ENCODE measurements around the gene RPH3AL.

Gene RPH3AL

GRCh38 chr17:313911-314613, 38.5 kb downstream of the RPH3AL start:
- no peak for DNase-seq

DNA sequence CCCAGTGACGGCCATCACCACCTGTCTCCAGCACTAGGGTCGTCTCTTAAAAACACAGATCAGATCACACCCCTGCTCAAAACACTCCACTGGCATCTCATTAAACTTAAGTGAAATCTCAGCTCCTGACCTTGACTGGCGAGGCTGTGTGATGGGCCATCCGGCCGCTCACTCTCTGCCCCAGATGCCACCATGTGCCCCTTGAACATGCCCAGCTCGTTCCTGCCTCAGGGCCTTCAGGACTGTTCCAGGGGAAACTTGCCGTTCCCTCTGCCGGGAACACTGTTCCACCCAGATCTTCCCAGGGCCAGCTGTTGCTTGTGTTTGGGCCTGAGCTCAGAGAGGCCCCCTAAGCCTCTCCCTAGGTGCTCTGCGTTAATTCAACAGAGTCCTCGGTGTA, 39.4 kb downstream of the RPH3AL start:
- no peak for DNase-seq

DNA sequence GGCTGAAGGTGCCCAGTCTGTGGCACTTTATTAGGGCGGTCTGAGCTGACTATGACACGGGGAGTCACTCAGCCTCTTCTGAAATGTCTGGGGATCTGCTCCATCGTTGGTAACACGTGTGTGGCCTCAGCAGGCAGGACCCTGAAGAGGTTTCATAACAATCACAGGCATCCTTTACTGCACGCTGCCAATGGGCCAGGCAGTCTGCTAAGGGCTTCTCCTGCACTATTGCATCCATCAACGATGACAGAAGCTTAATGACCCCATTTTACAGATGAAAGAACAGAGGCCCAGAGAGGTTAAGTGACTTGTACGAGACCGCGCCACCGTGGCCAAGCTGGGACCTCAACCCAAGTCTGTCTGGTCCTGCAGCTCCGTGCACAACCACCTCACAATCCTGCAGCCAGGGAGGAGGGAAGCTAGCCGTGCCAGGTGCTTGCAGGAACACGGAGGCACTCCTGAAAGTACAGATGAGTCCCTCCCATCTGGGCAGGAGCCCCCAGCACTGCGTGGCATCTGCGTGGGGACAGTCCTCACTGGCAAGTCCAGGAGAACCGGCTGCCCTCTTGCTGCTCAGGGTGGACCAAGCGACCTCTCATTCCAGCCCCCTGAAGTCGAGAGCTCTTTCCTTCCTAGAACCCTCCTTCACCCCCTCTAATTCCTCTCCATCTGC, 40.0 kb downstream of the RPH3AL start:
- no peak for DNase-seq

DNA sequence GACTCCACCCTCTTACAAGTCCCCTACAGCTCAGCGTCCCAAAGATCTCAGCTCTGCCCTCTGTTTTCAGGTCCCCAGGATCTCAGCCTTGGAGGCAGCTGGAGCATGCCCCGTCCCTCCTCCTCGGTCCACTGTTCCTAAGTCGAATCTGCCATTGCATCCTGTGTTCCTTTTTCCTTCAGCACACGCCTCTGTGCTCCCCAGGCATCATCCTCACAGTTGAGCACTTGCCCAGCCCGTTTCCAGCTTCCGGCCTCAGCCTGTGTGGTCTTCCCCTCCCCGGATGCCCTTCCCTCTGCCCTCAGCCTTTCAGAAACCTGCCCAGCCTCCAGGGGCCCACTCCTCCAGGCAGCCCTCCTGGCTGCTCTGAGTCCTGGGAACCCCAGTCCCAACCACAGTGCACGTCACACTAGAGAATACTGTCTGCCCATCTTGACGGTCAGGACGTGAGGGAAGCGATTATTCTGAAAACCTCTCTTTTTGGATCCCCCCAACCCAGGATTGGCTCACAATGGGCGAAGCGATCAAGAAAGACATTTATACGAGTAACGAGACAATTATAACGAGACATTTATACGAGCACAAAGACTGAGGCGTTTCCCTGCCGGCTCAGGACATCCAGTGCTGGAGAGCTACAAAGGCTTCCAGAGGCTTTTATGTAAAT, 41.4 kb downstream of the RPH3AL start:
- no peak for DNase-seq

- DNase-seq = no peak
These were observed 42.2 kb downstream of the RPH3AL start for GRCh38 chr17:310111-311010.

DNA sequence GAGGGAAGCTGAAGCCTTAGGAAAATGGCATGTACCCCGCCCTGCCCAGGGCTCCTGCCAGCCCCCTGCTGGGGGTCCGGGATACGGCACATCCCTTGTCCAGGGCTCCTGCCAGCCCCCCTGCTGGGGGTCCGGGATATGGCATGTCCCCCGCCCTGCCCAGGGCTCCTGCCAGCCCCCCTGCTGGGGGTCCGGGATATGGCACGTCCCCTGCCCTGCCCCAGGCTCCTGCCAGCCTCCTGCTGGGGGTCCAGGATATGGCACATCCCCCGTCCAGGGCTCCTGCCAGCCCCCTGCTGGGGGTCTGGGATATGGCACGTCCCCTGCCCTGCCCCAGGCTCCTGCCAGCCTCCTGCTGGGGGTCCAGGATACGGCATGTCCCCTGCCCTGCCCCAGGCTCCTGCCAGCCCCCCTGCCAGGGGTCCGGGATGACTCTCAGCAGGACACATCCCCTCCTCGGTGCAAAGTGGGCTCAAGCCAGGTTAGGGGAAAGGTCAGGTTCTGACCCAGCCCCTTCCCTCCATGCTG, 43.2 kb downstream of the RPH3AL start:
- DNase-seq = no peak

DNA sequence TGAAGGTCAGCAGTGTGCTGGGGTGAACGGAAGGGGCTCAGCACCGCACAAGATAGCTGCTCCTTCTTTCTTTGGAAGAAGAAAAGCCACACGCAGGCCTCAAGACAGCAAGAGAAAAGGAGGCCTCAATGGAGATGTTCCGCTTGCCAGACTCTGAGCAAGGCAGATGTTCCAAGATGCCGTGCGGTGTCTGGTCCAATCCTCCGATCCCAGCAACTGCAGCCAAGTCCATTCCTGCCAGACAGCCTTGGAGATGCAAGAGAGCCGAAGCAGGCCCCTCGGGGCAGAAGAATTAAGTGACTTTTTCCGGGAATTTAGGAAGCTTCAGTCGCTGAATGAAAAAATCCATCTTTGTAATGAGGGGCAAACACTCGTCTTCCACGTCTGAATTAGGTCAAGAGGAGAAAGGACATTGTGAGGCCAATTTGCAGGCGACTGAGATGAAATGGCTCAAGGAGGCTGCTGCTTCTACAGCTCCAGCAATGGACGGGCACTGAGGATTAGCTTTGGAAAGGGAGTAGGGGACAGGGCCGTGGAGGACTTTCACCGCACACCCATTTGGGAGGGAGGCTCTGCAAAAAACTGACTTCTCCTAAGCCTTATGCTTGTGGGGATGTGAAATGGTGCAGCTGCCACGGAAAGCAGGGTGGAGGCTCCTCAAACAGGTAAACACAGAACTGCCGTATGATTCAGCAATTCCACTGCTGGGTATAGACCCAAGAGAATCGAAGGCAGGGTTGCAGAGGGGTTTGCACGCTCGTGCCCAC, 44.7 kb downstream of the RPH3AL start:
- no peak for DNase-seq

GRCh38 chr17:307295-307691, 45.3 kb downstream of the RPH3AL start:
- no peak for DNase-seq

DNA sequence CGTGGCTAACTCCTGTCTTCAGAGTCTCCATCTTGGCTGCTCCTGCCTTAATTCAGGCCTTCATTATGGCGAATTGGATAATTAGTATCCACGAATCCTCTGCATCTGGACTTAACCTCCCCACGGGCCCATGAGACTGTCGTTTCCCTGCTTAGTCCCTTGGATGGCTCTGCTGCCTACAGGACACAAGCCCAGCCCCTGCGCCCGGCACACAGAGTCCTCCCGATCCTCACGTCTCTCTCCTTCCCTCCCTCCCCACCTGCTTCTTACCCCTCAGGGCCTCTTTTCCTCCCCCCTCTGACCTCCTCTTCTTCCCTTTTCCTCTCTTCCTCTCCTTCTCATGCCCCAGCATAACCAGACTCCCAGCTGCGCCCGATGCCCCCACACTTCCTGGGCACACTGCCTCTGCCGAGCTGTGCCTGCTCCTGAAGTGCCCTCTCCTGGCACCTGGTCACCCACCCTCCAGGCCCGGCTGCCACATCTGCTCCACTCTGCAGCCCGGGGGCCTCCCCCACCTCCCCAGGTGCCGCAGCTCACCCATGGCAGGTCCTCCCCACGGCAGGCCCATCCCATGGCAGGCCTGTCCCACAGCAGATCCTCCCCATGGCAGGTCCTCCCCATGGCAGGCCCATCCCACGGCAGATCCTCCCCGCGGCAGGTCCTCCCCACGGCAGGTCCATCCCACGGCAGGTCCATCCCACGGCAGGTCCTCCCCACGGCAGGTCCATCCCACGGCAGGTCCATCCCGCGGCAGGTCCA, 45.9 kb downstream of the RPH3AL start:
- DNase-seq = no peak

- no peak for DNase-seq
These were observed 46.5 kb downstream of the RPH3AL start for GRCh38 chr17:306116-306515.

GRCh38 chr17:305090-305976, 47.3 kb downstream of the RPH3AL start:
- DNase-seq = no peak

DNA sequence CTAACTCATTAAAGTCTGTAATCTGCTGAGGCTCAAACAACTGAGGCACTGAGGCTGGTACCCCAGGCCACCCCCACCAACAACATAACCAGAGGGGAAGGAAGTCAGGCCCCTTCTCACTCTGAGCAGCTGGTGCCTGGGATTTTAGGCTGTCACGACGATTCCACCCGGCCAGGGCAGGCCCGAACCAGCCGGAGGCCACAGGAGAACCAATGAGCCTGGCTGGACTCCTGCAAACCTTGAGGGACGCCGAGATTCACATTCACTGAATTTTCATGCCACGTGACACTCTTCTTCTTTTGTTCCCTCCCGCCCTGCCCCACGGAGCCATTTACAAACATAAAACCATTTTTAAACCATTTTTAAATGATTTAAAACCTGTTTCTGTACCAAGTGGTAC, 48.1 kb downstream of the RPH3AL start:
- no peak for DNase-seq

DNA sequence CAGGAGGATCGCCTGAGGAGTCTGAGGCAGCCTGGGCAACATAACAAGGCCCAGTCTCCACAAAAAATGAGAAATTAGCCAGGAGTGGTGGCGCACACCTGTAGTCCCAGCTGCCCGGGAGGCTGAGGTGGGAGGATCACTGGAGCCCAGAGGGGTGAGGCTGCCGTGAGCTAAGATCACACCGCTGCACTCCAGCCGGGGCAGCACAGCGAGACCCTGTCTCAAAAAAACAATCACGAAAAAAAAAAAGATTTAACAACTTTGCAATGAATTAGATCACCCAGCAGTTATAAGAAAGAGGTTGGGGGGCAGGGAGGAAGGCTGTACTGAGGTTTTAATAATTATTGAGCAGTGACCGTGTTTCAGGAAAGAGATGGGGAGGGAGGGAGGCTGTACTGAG, 49.4 kb downstream of the RPH3AL start:
- no peak for DNase-seq

- DNase-seq = no peak
These were observed 50.3 kb downstream of the RPH3AL start for GRCh38 chr17:302300-302698.

- no peak for DNase-seq
These were observed 50.8 kb downstream of the RPH3AL start for GRCh38 chr17:301681-302299.

GRCh38 chr17:300881-301280, 51.7 kb downstream of the RPH3AL start:
- DNase-seq = no peak

DNA sequence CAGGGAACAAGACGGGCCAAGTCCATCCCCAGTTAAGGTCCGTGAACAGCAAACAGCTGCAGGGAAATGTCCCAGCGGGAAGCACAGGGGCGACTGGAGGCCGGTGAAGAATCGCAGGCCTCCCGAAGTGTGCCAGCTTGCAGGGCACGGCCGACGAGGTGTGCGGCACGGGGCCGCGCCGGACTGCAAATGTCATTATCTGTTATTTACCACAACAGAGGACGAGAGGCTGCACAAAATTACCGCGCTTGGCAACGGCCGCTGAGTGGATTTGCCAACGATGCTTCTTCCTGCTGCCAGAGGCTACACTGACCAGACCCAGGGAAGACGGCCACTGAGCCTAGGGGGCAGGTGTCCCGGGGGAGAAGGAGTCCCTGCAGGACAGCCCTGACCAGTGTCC, 53.1 kb downstream of the RPH3AL start:
- no peak for DNase-seq

- DNase-seq = no peak
These were observed 53.7 kb downstream of the RPH3AL start for GRCh38 chr17:298791-299450.

GRCh38 chr17:297758-298157, 54.8 kb downstream of the RPH3AL start:
- DNase-seq = no peak
